ENCODE results near the gene MTA1. TPM values are rescaled to one million over a fixed set of nuclear protein-coding genes. Genes with fewer than 3 reads are reported as not detected.

The MTA1 gene
- polyA plus RNA-seq, 1 of the 3 experiments (the other 2 are of a cell fraction) = 96.3 TPM

DNA sequence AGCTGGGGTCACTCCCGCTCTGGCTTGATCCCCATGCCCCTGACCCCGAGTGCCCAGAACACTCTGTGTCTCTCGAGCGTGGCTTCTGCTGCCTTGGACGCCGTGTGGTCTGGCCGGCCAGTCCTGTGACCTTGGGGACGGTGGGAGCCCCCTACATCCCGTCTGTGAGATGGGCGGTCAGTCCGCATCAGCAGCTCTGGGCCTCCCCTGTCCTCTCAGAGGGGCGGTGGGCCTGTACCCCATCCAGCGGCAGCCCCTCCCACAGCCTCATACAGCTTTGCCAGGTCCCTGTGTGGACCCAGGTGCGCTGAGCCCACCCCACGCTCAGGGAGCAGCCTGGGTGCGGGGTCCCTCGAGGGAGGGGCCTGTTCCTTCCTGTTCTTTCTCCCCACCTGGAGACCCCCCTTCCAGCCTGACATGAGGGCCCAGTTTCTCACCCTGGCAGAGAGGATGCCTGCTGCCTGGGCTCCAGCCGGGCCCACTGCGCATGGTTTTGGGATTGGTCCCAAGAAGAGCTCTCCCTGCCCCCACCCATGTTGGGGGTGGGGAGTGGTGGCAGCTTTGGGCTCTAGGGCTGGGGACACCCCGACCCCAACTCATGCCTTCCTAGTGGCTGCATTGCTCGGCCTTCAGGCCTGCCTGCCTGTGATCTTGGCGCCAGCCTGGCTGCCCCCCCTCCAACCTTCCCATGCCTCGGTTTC, 1.5 kb downstream of the MTA1 start:
- 31% methylated on average over 19 of the region's 23 CpGs for WGBS (ENCODE audit: low lambda C conversion rate)
- H4K20me1 ChIP-seq (ENCODE audit: insufficient read depth) = peaks cover 39% of the 10 kb centered on the region
- peaks cover 12 to 44% of the 10 kb centered on the region in 2 experiments; a peak in 3 of 4 replicates for H3K4me1 ChIP-seq (ENCODE audit: control insufficient read depth in 1 of 2, insufficient read depth in 2 of 2, low read depth in 1 of 2, low read length in 1 of 2)
- peak overlapping the region; percentile 97 for H3K4me2 ChIP-seq
- H3K27ac ChIP-seq (ENCODE audit: low read depth in 2 of 2, low read length in 1 of 2) = peak overlapping the region in 1 of 2 experiments; percentile 87; a peak in 3 of 4 replicates
- H3K36me3 ChIP-seq (replicated peaks in 1 of 2; ENCODE audit: control insufficient read depth in 1 of 2, insufficient read depth in 2 of 2, low read length in 1 of 2) = no peaks in the 10 kb centered on the region
- no peaks in the 10 kb centered on the region for H3K9me3 ChIP-seq
- peak; percentile 65 for DNase-seq
- TF ChIP-seq RCOR1 (IDR thresholded peaks at IDR 0.05; ENCODE audit: low read length) (no peak), EP300 (IDR thresholded peaks at IDR 0.05; ENCODE audit: borderline replicate concordance in 1 of 2, low read depth in 1 of 2, low read length in 1 of 2) (no peak), POLR2AphosphoS5 (IDR thresholded peaks at IDR 0.05; ENCODE audit: low read depth, low read length) (no peak), GABPA (IDR thresholded peaks at IDR 0.05; ENCODE audit: low read depth) (no peak)
- TF ChIP-seq, protein P1, sequence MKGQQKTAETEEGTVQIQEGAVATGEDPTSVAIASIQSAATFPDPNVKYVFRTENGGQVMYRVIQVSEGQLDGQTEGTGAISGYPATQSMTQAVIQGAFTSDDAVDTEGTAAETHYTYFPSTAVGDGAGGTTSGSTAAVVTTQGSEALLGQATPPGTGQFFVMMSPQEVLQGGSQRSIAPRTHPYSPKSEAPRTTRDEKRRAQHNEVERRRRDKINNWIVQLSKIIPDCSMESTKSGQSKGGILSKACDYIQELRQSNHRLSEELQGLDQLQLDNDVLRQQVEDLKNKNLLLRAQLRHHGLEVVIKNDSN (IDR thresholded peaks at IDR 0.05; ENCODE audit: borderline replicate concordance, low read depth) = no peak
- CTCF ChIA-PET = interaction anchor here (0.8 to 3.7 kb wide), 6 partner anchors 22 to 117 kb away, joined by 3 to 18 read pairs (median 6); no protein-coding TSS in a partner anchor
- POLR2A ChIA-PET = no interaction called here
- H2AFZ ChIP-seq (ENCODE audit: low read depth) = no peak overlapping the region
- H3K9ac ChIP-seq = peak overlapping the region; percentile 85
- no peaks in the 10 kb centered on the region for H3K27me3 ChIP-seq (ENCODE audit: insufficient read depth)
- no peaks in the 10 kb centered on the region for H3K9me2 ChIP-seq
- peaks cover 5% of the 10 kb centered on the region for H3F3A ChIP-seq (replicated peaks; ENCODE audit: insufficient read depth)
- peaks cover 66% of the 10 kb centered on the region for H3K79me2 ChIP-seq (ENCODE audit: insufficient read depth)
- H3K4me3 ChIP-seq (ENCODE audit: low read depth in 2 of 2, low read length in 1 of 2) = peak overlapping the region; percentile 66 to 74

DNA sequence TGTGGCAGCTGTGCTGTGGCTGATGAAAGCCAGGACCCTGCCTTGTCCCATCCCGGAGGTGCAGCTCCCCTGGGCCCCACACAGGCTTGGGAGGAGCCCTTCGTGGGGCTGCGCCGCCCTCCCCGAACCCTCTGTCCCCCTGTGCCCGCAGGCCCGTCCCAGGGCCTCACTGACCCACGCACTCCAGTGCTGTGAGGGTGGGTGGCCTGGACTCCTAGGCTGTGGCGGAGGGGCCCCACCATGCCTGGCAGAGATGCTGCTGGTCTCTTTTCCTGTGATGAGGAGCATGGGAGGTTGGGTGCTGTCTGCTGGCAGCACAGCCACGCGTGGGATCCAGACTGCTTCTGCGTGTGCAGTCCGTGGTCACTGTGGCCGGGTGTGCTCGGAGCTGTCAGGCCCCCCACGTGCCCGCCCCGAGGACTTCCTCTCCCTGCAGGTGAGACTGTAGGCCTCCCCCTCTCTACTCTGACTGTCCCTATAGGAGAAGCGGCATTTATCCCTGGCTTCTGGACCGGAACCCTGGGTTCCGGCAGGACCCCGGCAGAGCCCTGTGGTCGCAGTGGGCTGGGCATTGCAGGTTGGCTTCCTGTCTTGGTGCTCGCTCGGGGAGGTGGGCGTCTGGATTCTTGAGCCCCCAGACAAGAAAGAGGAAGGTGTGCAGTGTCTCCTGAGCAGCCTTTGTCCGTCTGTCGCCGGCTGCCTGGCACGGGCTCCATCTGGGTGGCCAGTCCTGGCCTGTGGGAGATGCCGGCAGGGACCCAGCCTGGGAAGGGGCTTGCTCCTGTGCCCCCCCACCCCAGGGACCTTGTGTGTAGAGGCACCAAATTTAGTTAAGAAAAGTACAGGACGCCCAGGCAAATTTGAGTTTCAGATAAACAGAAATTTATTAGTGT, 2.3 kb downstream of the MTA1 start:
- H3K9me2 ChIP-seq = no peaks in the 10 kb centered on the region
- peaks cover 5% of the 10 kb centered on the region for H3F3A ChIP-seq (replicated peaks; ENCODE audit: insufficient read depth)
- H3K79me2 ChIP-seq (ENCODE audit: insufficient read depth) = peaks cover 74% of the 10 kb centered on the region
- H3K4me2 ChIP-seq = peak overlapping the region; percentile 97
- no peaks in the 10 kb centered on the region for H3K9me3 ChIP-seq
- H3K4me1 ChIP-seq (ENCODE audit: control insufficient read depth in 1 of 2, insufficient read depth in 2 of 2, low read depth in 1 of 2, low read length in 1 of 2) = peaks cover 12 to 44% of the 10 kb centered on the region in 2 experiments; a peak in 3 of 4 replicates
- peaks cover 48% of the 10 kb centered on the region for H4K20me1 ChIP-seq (ENCODE audit: insufficient read depth)
- peaks cover 3 to 4% of the 10 kb centered on the region in 2 experiments for H3K36me3 ChIP-seq (replicated peaks in 1 of 2; ENCODE audit: control insufficient read depth in 1 of 2, insufficient read depth in 2 of 2, low read length in 1 of 2)
- H3K4me3 ChIP-seq (ENCODE audit: low read depth in 2 of 2, low read length in 1 of 2) = peak overlapping the region; percentile 66 to 74; a peak in 3 of 4 replicates
- peak overlapping the region; percentile 85 for H3K9ac ChIP-seq
- CTCF ChIA-PET = interaction anchor here (0.9 to 3.7 kb wide), 11 partner anchors 10 to 117 kb away, joined by 3 to 18 read pairs (median 4); no protein-coding TSS in a partner anchor
- no peak overlapping the region for H2AFZ ChIP-seq (ENCODE audit: low read depth)
- no peaks in the 10 kb centered on the region for H3K27me3 ChIP-seq (ENCODE audit: insufficient read depth)
- WGBS (ENCODE audit: low lambda C conversion rate) = 84% methylated on average over 14 of the region's 32 CpGs
- peak overlapping the region in 1 of 2 experiments; percentile 87; a peak in 2 of 4 replicates for H3K27ac ChIP-seq (ENCODE audit: low read depth in 2 of 2, low read length in 1 of 2)
- peak; percentile 40 for DNase-seq
- POLR2A ChIA-PET = interaction anchor here (1.2 kb wide), 1 partner anchor 49 kb away, joined by 4 read pairs; no protein-coding TSS in a partner anchor
- TF ChIP-seq CHD2 (IDR thresholded peaks at IDR 0.05; ENCODE audit: low read length, partially characterized antibody) (no peak), FOSL2 (IDR thresholded peaks at IDR 0.05; ENCODE audit: borderline replicate concordance, low read depth) (no peak), EP300 (IDR thresholded peaks at IDR 0.05; ENCODE audit: borderline replicate concordance in 1 of 2, low read depth in 1 of 2, low read length in 1 of 2) (no peak), TEAD4 (IDR thresholded peaks at IDR 0.05; ENCODE audit: borderline replicate concordance, insufficient read depth) (no peak), JUND (IDR thresholded peaks at IDR 0.05) (no peak), YY1 (IDR thresholded peaks at IDR 0.05; ENCODE audit: low read depth) (no peak), PBX3 (IDR thresholded peaks at IDR 0.05) (no peak), FOXM1 (IDR thresholded peaks at IDR 0.05; ENCODE audit: low read depth) (no peak), RCOR1 (IDR thresholded peaks at IDR 0.05; ENCODE audit: low read length) (no peak), EZH2phosphoT487 (IDR thresholded peaks at IDR 0.05; ENCODE audit: borderline replicate concordance, low read depth) (no peak), RAD21 (IDR thresholded peaks at IDR 0.05; ENCODE audit: low read length) (no peak), SMC3 (IDR thresholded peaks at IDR 0.05; ENCODE audit: low read depth, low read length) (no peak)
- TF ChIP-seq, protein P2, sequence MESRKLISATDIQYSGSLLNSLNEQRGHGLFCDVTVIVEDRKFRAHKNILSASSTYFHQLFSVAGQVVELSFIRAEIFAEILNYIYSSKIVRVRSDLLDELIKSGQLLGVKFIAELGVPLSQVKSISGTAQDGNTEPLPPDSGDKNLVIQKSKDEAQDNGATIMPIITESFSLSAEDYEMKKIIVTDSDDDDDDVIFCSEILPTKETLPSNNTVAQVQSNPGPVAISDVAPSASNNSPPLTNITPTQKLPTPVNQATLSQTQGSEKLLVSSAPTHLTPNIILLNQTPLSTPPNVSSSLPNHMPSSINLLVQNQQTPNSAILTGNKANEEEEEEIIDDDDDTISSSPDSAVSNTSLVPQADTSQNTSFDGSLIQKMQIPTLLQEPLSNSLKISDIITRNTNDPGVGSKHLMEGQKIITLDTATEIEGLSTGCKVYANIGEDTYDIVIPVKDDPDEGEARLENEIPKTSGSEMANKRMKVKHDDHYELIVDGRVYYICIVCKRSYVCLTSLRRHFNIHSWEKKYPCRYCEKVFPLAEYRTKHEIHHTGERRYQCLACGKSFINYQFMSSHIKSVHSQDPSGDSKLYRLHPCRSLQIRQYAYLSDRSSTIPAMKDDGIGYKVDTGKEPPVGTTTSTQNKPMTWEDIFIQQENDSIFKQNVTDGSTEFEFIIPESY (IDR thresholded peaks at IDR 0.05; ENCODE audit: borderline replicate concordance, low read depth) = no peak
- TF ChIP-seq, protein P3, sequence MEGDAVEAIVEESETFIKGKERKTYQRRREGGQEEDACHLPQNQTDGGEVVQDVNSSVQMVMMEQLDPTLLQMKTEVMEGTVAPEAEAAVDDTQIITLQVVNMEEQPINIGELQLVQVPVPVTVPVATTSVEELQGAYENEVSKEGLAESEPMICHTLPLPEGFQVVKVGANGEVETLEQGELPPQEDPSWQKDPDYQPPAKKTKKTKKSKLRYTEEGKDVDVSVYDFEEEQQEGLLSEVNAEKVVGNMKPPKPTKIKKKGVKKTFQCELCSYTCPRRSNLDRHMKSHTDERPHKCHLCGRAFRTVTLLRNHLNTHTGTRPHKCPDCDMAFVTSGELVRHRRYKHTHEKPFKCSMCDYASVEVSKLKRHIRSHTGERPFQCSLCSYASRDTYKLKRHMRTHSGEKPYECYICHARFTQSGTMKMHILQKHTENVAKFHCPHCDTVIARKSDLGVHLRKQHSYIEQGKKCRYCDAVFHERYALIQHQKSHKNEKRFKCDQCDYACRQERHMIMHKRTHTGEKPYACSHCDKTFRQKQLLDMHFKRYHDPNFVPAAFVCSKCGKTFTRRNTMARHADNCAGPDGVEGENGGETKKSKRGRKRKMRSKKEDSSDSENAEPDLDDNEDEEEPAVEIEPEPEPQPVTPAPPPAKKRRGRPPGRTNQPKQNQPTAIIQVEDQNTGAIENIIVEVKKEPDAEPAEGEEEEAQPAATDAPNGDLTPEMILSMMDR (IDR thresholded peaks at IDR 0.05) = no peak
